GM18873 (cell line): Measurements from ENCODE around the gene PLEKHO1.
"Not testable (repeated sequence)": the region's sequence is repeated elsewhere in the genome, so short reads cannot be mapped to it uniquely, and the experiment has no call there.

Experiments
- ATAC-seq: cut with Tn5 transposase; IDR thresholded peaks from one replicate; pipeline ENCODE4 v1.9.1; 2021; ENCODE audit warnings: mild to moderate bottlenecking, moderate library complexity, moderate number of reproducible peaks; ENCODE audit not compliant: unreplicated experiment, low FRiP score

Gene PLEKHO1

DNA sequence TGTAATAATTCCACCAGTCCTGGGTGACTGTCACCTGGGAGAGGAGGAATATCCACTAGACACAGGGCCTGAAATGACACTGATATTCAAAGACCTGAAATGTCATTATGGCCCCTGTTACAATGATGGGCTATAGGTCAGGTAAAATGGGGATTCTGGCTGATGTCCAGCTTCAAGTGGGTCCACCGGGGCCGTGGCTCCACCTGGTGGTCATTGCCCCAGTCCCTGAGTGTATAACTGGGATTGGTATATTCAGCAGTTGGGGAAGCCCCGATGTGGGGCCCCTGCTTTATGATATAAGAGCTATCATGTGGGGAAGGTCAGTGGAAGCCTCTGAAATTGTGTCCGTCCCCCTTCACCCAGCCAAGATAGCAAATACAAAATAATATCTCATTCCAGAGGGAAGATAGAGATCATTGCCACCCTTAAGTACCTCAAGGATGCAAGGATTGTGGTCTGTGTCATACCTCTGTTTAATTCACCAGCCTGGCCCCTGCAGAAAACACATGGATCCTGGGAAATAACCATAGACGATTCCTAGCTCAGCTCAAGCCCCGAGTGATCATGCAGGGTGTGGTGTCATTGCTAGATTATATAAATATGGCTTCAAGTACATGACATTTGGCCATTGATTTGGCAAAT, 19.4 kb downstream of the PLEKHO1 start:
- no peak for ATAC-seq

DNA sequence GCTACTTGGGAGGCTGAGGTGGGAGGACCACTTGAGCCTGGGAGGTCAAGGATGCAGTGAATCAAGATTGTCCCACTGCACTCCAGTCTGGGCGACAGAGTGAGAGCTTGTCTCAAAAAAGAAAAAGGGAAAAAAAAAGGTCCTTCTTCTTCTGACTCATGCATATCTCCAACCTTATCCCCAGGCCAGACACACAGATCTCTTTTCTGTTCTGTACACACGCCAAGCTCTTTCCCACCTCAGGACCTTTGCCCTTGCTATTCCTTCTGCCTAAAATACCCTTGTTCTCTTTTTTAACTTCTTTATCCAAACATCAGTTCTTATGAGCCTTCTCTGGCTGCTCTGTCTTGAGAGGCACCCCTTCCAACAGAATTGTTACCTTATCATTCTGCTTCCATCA, 22.1 kb downstream of the PLEKHO1 start:
- no peak for ATAC-seq

DNA sequence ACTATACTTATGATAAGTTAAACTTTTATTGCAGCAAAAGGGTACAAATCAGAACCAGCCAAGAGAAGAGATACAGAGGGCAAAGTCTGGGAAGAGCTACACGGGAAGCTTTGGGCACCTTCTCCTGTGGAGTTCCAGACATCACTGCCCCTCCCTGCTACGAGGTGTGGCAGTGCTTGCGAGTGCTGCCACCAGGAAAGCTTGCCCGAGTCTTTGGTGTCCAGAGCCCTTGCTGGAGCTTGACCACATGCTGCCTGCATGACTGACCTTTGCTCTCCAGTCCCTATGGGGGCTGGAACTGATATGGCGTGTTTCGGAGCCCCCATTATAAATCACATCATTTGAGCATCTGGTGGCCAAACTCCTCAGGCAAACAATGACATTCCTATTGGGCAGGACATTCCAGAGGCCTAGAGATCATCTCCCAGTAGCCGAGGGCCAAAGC, 23.4 kb downstream of the PLEKHO1 start:
- ATAC-seq: no peak

DNA sequence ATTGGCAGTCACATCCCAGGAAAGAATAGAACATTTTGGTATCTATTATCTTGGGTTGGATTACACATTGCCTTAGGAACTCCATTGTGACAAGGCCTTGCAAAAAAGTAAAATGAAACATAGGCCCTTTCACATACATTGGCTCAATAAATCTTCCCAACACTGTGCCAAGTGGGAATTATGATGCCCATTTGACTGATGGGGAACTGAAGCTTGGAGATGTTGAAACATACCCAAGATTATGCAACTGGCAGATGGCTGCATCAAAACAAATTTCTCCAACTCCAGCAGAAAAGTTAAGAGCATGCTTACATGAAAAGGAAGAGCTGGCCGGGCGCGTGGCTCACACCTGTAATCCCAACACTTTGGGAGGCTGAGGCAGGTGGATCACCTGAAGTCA, 26.9 kb downstream of the PLEKHO1 start:
- no peak for ATAC-seq

DNA sequence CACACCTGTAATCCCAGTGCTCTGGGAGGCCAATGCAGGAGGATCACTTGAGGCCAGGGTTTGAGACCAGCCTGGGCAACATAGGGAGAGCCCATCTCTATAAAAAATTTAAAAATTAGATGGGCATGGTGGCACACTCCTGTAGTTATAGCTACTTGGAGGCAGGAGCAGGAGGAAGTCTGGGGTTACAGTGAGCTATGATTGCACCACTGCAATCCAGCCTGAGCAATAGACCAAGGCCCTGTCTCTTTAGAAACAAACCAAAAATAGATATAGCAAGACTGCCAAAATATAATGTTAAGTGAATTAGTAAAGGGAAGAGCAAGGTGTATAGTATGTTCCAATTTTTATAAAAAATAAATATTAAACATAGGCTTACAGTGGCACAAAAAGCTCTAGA, 28.8 kb downstream of the PLEKHO1 start:
- ATAC-seq: no peak

DNA sequence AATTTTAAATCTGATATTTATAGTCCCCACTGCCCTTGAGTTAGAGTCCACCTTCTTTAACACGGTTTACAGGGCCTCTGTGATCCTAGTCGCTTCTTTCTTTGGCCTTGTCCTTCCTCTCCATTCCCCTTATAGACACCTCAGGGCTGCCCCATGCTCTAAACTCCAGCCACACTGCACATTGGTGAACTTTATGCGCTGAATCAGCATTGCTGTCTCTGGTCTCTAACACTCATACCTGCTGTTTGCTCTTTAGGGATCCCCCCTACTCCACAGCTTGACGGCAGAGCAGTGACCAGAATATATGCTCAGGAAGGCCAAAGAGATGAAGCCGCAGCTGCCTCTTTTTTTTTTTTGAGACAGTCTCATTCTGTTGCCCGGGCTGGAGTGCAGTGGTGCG, 30.2 kb downstream of the PLEKHO1 start:
- no peak for ATAC-seq

DNA sequence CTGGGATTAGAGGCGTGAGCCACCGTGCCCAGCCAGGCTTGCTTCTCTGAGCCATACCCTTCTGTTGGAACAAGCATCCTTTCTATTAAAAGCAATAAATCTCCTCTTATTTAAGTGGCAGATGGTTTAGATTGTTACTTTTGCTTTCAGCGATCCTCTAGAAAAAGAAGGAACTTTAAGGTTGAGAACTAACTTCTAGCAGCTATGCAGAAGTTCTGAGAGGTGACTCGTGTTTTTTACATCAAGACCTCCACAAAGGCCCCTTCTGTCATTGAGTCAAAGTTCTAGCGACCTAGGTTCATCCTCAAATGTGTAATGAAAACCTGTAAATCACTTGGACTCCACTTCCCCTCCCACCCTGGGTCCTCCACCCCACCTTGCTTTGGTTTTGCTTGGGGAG, 30.8 kb downstream of the PLEKHO1 start:
- ATAC-seq: no peak

DNA sequence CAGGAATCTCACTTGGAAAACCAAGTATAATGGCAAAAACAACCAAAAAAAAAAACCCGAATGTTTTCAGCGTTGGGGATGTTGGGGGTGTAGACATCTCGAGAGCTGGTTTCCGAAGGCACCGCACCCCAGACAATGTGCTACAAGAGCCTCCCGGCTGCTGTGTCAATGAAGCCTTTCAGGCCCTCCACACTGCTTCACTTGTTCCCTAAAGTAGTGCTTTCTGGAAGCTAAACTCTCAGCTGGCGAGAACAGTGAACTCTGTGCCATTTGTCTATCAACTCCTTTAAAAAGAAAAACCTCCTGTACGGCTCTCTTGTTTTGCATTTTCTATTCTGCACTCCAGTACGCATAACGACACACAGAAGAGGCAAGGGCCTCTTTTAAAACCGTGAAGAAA, 32.5 kb downstream of the PLEKHO1 start:
- ATAC-seq: no peak

DNA sequence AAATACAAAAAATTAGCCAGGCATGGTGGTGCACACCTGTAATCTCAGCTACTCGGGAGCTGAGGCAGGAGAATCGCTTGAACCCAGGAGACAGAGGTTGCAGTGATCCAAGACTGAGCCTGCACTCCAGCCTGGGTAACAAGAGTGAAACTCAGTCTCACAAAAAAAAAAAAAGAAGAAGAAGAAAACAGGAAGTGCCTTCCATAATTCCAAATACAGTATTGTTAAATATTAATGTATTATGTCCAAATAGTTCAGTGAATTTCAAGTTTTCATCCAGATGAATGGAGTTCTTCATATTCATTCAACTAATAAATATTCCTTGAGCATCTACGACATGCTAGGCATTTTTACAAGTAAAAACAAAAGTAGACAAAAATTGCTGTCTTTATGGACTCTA, 33.3 kb downstream of the PLEKHO1 start:
- ATAC-seq: no peak

DNA sequence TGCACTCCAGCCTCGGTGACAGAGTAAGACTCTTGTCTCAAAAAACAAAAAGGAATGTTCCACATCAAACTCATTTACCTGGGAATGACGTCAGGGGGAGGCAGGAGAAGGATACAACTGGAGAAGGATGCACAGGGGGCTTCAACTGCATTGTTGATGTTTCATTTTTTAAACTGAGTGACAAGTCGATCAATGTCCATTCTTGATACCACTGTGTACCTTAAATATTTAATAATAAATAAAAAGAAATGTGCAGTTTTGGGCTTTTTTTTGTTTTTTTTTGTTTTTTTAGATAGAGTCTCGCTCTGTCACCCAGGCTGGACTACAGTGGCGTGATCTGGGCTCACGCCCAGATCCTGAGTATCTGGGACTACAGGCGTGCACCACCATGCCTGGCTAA, 35.8 kb downstream of the PLEKHO1 start:
- no peak for ATAC-seq

DNA sequence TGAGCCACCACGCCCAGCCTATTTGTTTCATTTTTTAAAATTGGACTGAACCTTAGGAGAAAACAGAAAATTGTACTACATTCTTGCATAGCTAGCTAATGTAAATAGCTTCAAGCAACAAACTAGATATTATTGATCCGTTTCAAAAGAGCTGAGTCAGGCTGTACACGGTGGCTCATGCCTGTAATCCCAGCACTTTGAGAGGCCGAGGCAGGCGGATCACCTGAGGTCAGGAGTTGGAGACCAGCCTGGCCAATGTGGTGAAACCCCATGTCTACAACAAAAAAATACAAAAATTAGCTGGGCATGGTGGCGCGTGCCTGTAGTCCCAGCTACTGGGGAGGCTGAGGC, 36.7 kb downstream of the PLEKHO1 start:
- ATAC-seq: not testable (repeated sequence)

DNA sequence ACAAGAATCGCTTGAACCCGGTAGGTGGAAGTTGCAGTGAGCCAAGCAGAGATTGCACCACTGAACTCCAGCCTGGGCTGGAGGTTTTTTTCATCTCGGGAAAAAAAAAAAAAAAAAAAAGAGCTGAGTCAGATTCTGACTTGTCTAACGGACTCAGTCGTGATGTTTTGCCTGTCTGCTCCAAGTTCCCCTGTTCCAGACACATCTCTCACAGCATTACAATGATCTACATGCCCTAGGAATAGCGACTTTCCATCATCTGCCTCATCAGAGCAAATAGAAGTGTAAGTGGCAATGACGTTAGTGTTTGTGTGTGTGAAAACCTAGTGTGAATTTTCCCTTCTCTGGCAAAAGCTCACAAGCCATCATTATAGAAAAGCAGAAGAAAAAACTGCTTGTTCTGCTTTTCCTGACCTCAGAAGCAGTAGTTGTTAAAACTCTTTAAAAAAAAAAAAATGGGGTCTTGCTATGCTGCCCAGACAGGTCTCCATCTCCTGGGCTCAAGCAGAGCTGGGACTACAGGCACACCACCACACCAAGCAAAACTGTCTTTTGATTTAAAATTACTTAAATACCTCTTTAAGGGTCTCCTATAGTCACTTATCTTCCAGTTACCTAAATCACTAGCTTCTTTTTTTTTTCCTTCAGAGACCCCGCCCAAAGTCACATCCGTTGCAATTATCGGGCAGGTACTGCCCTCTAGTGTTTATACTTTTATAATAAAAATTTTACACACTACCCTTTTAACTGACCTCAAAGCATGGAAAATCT, 37.3 kb downstream of the PLEKHO1 start:
- ATAC-seq: no peak

DNA sequence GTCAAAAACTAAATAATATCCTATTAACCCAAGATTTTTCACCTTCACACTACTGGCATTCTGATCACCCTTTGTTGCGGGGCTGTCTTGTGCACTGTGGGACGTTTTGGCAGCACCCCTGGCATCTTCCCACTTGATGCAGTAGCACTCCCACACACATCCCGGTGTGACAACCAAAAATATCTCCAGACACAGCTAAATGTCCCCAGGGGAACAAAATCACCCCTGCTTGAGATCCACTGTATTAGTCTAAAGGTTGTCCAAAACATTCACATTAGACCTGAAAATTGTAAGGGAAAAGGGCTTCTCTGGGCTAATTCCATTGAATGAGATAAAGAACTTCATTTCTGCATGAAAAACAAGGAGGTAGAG, 37.8 kb downstream of the PLEKHO1 start:
- no peak for ATAC-seq

DNA sequence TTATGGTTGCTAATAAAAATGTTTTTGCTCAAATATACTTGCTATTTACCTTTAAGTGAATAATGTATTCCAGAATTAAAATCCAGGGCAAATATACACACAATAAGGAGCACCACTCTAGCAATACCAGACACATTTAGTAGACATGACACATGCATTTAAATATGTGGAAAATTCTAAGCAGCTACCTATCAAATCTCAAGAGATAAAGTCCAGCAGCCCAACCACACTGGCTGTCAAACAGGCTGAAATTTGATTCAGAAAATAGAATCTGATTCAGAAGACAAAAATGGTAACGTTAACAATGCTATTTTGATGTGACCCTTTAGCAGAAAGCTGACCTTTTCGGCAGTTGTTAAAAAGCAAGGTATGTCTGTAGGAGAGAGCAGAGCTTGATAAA, 42.3 kb downstream of the PLEKHO1 start:
- ATAC-seq: no peak

DNA sequence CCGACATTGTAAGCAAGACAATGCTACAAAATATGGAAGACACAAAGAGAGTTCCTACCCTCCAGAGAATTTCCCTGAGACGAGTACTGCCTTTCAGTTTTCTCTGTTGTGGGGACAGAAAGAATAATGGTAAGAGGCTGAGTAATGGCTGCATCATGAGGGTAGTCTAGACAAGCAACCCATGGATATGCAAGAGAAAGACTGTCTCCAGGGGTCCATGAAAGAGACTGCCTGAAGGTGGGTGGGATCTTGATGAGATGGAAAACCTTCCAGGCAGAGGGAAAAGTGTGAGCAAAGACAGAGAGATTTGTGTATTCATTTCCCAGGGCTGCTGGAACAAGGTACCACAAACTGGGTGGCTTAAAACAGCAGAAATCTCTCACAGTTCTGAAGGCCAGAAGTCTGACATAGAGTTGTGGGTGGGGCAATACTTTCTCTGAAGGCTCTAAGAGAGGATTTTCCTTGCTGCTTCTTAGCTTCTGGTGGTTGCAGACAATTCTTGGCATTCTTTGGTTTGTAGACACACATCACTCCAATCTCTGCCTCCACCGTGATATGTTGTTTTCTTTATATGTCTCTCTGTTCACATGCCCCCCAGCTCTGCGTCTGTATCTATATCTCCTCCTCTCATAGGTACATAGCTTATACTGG, 44.8 kb downstream of the PLEKHO1 start:
- ATAC-seq: no peak

DNA sequence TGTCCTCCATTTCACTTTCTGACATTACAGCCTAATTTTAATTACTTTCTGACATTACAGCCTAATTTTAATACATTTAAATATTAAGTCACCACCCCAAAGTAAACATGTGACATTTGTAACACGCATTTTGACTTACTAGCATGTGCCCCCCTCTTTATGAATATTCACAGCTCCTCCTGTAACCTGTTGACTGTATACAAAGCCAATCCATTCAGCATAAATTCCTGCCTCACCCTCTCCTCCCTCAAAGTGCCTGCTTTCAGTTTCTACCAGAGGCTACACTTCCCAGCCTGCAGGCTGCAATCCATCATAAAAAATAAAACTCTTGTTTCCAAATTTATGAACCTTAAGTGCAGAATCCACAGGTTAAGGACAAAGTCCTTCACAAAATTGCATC, 46.7 kb downstream of the PLEKHO1 start:
- no peak for ATAC-seq

DNA sequence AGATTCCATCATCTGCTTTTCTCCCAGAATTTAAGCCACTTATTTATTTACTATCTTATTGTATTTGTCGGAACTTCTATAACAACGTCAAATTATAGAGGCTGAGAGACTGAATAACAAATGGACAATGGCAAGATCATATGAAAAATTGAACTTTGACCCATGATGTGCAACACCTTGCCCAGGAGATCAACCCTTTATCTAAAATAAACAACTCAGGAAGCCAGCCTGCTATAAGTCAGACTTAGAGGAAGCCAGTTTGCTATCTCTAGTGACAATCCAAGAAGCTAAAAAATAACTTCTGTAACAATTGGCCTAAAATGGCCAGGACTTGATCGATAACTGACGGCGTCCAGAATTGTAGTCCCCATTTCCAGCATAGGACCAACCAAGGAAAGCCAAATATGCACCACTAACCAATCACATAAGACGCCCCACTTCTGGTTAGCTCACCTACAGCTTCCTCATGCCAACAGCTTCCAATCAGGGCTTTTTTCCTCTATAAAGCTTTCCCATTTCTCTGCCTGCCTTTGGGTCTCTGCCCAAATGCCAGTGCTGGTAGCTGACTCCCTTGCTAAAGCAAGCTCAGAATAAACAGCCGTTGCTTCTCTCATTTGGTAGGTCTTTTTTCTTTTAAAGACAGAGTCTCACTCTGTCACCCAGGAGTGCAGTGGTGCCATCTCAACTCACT, 57.7 kb downstream of the PLEKHO1 start:
- no peak for ATAC-seq

DNA sequence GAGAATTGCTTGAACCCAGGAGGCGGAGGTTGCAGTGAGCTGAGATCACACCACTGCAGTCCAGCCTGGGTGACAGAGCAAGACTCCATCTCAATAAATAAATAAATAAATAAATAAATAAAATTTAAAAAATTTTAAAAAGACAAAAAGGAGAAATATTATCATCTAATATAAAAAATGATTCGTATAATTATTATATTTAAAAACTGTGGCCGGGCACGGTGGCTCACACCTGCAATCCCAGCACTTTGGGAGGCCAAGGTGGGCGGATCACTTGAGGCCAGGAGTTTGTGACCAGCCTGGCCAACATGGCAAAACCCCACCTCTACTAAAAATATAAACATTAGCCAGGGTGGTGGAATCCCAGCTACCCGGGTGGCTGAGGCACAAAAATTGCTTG, 58.7 kb downstream of the PLEKHO1 start:
- ATAC-seq: not testable (repeated sequence)
